ENCODE measurements around the gene PHF8.

PHF8 gene

GRCh38 chrX:54012830-54013500, 31.3 kb downstream of the PHF8 start:
- DNase-seq: no peak

- DNase-seq: no peak
Measured at GRCh38 chrX:54007682-54008081, 36.6 kb downstream of the PHF8 start.

- no peak for DNase-seq
Measured at GRCh38 chrX:53997724-53998123, 46.5 kb downstream of the PHF8 start.

GRCh38 chrX:53992589-53992988, 51.7 kb downstream of the PHF8 start:
- DNase-seq: no peak

GRCh38 chrX:53990171-53990570, 54.1 kb downstream of the PHF8 start:
- no peak for DNase-seq

- no peak for DNase-seq
Measured at GRCh38 chrX:53984895-53985294, 59.4 kb downstream of the PHF8 start.

- DNase-seq: no peak
Measured at GRCh38 chrX:53974529-53974928, 69.7 kb downstream of the PHF8 start.

GRCh38 chrX:53969540-53969939, 74.7 kb downstream of the PHF8 start:
- DNase-seq: no peak

GRCh38 chrX:53950130-53950733, 94.0 kb downstream of the PHF8 start:
- no peak for DNase-seq

GRCh38 chrX:53940180-53940579, 104.1 kb downstream of the PHF8 start:
- no peak for DNase-seq

GRCh38 chrX:53939127-53939526, 105.1 kb downstream of the PHF8 start:
- no peak for DNase-seq

GRCh38 chrX:53930515-53931380, 113.5 kb downstream of the PHF8 start:
- DNase-seq: no peak

- no peak for DNase-seq
Measured at GRCh38 chrX:53926030-53926429, 118.2 kb downstream of the PHF8 start.

GRCh38 chrX:53918702-53919101, 125.6 kb downstream of the PHF8 start:
- DNase-seq: no peak

- DNase-seq: no peak
Measured at GRCh38 chrX:53900623-53901022, 143.7 kb downstream of the PHF8 start.

GRCh38 chrX:53895270-53895669, 149.0 kb downstream of the PHF8 start:
- DNase-seq: no peak
